ENCODE data around the gene PTPA. TPM values are rescaled to one million over a fixed set of nuclear protein-coding genes. Genes with fewer than 3 reads are reported as not detected.
A peak's percentile ranks its signal among the peaks of the same experiment; 100 is the strongest.

The PTPA gene
- total RNA-seq, 2 donors from 2014 or later, result 81.3 to 89.9 TPM

DNA sequence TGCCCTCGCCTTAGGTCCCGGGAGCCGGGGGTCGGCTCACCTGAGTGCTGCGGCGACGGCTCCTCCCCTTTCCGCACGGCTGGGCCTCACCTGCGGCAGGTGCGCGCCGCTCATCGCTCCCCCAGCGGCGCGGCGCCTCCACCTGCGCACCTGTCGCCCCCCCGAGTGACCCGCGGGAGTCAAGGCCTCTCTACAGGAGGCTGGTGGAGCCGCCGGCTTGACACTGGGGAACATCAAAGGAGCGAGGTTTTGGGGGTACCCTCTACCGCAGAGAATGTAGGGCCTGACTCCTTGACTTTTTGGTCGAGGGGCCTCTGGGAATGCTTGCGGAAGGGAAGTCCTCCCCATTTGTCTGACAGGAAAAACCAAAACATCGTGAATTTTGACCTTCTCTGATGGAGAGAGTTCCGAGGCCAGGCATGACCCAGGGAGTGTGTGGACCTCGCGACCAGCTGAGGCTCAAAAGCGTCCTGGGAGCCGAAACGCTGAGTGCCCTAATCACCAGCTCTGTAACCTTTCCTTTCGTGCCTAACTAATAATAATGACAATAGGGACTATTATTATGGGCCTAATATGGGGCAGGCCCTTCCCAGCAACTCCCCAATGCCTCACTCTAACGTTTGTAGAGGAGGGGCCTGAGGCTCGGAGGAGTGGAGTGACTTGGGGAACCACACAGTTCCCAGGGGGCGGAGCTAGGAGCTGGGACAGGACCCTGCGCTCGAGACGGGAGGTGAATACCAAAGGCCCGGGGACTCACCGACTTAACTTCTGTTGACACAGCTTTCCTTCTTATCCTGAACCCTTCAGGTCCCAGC is 67.6 kb downstream of the PTPA start:
- Histone ChIP-seq H3K27me3 (no peaks in the 10 kb centered on the region), H3K27ac (no peak overlapping the region), H3K4me3 (peak overlapping the region in 1 of 2 donors; percentile 77), H3K9me3 (no peaks in the 10 kb centered on the region), H3K36me3 (no peaks in the 10 kb centered on the region), H3K4me1 (peaks cover 0 to 31% of the 10 kb centered on the region in 2 donors)
- DNase-seq (ENCODE audit: low spot score), result no peak
- TF ChIP-seq, protein P1, sequence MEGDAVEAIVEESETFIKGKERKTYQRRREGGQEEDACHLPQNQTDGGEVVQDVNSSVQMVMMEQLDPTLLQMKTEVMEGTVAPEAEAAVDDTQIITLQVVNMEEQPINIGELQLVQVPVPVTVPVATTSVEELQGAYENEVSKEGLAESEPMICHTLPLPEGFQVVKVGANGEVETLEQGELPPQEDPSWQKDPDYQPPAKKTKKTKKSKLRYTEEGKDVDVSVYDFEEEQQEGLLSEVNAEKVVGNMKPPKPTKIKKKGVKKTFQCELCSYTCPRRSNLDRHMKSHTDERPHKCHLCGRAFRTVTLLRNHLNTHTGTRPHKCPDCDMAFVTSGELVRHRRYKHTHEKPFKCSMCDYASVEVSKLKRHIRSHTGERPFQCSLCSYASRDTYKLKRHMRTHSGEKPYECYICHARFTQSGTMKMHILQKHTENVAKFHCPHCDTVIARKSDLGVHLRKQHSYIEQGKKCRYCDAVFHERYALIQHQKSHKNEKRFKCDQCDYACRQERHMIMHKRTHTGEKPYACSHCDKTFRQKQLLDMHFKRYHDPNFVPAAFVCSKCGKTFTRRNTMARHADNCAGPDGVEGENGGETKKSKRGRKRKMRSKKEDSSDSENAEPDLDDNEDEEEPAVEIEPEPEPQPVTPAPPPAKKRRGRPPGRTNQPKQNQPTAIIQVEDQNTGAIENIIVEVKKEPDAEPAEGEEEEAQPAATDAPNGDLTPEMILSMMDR (IDR thresholded peaks at IDR 0.05), result no peak

DNA sequence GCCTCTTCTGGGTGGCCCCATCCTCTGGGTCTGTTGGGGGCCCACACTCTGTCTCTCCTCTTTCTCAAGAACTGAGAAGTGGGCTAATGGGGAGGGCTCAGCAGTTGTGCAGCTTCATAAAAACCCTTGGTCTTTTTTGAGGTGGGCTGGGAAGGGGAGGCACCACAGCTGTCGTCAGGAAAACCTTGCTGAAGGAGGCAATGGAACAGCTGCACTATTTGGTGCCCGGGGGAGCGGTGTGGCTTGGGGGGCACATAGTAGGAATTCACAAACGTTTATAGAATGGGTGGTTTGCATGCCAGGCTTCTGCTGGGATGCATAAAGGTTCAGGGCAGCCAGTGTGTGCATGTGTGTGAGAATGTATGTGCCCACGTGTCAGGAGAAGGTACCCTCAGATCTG is 70.0 kb downstream of the PTPA start:
- TF ChIP-seq, protein P1 (IDR thresholded peaks at IDR 0.05), result no peak
- Histone ChIP-seq H3K36me3 (no peaks in the 10 kb centered on the region), H3K9me3 (no peaks in the 10 kb centered on the region), H3K4me1 (peaks cover 0 to 12% of the 10 kb centered on the region in 2 donors), H3K27me3 (no peaks in the 10 kb centered on the region), H3K27ac (no peak overlapping the region), H3K4me3 (no peak overlapping the region)
- DNase-seq (ENCODE audit: low spot score), result no peak

DNA sequence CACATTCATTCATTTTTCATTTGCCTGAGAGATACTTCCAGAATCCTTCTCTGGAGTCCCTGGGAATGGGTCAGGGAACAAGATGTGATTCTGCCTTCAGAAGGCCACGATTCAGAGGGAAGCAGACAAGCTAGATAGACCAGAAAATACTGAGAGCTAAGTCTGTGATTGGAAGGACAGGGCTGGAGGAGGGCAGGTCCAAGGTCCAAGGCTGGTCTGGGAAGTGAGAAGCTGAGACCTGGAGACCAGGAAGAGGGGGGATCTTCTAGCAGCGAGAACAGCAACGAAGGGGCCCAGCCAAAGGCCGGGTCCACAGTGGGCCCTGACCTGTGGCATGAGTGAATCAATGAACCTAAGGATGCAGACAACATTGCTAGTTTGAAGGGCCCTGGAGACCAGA is 70.9 kb downstream of the PTPA start:
- no peak for DNase-seq (ENCODE audit: low spot score)
- TF ChIP-seq, protein P1 (IDR thresholded peaks at IDR 0.05), result no peak

DNA sequence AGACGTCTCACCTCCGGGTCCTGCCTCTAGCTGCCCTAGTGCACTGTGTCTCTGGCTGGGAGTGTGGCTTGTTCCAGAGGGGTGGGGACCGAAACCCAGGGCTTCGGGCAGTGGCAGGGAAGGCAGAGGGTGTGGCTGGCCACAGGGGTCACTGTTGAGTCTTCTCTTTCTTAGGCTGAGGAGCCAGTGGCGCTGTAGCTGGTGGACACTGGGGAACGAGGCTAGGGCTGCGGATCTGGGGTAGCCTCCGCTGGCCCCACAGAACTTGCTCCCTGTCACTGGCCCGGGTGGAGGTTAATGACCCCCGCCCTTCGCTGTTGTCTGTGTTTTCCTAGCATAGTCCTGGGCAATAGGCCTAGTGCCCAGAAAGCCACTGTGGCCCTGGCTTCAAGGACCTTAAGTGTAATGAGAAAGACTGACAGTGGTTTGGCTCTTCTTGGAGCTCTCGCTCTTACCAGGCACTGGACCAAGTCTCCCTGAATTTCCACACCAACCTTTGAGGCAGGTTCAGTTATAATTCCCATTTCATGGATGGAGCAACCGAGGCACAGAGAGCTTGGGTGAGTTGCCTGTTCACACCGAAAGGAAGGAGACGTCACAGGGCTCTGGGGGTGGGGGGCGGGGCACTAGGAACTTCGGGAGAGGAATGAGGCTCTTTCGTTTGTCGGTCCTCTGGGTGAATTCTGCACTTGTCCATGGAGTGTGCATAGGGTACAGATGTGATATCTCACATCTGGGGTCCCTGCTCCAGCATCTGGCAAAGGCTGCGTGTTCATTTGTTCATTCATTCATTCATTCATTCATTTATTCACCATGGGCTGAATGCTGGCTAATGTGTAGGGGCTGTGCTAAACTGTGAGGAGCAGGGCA is 71.6 kb downstream of the PTPA start:
- no peak overlapping the region for H3K4me3 ChIP-seq
- no peaks in the 10 kb centered on the region for H3K9me3 ChIP-seq
- TF ChIP-seq, protein P1 (IDR thresholded peaks at IDR 0.05), result peak in 1 of 2 donors; percentile 30
- H3K36me3 ChIP-seq, result no peaks in the 10 kb centered on the region
- DNase-seq (ENCODE audit: low spot score), result no peak
- peaks cover 0 to 8% of the 10 kb centered on the region in 2 donors for H3K4me1 ChIP-seq
- H3K27me3 ChIP-seq, result no peaks in the 10 kb centered on the region
- H3K27ac ChIP-seq, result no peak overlapping the region

More for the DNA sequence above, 70.9 kb downstream of the PTPA start:
- no peak overlapping the region for H3K4me3 ChIP-seq
- H3K27me3 ChIP-seq, result no peaks in the 10 kb centered on the region
- no peaks in the 10 kb centered on the region for H3K36me3 ChIP-seq
- H3K9me3 ChIP-seq, result no peaks in the 10 kb centered on the region
- no peak overlapping the region for H3K27ac ChIP-seq
- H3K4me1 ChIP-seq, result peaks cover 0 to 8% of the 10 kb centered on the region in 2 donors

DNA sequence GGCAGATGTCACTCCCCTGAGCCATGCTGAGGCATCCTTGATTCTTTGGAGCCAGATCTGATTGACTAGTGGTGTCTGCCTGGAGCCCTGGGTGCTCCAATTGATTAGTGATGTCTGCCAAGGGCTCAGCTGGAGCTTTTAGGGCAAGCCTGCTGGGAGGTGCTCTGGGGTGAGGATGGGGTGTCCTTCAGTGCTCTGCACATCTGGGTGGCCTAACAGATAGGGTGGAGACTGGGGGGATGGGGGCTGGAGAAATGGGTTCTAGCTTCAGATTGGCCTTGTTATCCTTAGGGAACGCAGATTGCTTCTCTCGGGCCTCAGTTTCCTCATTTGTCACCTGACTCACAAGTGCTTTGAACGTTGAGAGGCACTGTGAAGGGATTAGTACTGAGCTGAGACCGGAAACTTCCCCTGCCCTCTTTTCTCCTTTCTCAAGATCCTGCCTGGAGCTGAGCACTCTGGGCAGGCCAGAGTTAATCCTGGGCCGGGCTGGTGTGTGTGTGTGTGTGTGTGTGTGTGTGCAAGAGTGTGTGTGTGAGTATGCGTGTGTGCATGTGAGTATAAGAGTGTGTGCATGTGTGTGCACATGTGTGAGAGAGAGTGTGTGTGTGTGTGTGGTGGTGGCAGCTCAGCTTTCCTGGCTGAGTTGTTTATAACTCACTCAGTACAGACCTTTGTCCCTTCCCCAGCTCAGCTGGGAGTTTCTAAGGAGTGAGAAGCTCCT is 72.4 kb downstream of the PTPA start:
- H3K27ac ChIP-seq, result no peak overlapping the region
- H3K36me3 ChIP-seq, result no peaks in the 10 kb centered on the region
- no peaks in the 10 kb centered on the region for H3K27me3 ChIP-seq
- H3K4me3 ChIP-seq, result no peak overlapping the region
- TF ChIP-seq, protein P1 (IDR thresholded peaks at IDR 0.05), result no peak
- peaks cover 0 to 3% of the 10 kb centered on the region in 2 donors for H3K4me1 ChIP-seq
- DNase-seq (ENCODE audit: low spot score), result no peak
- H3K9me3 ChIP-seq, result no peaks in the 10 kb centered on the region

Data from right atrium auricular region (tissue), 2 donors.